OCI-LY7 (cell line): Measurements from ENCODE around the gene PREPL. TPM values are rescaled to one million over a fixed set of nuclear protein-coding genes. Genes with fewer than 3 reads are reported as not detected.

Experiments
- BruUV-seq: library from RNA; stranded (reverse); fragments of 400-500 nt; replicated peaks from 2 replicates; lab custom pipeline; 2021; lab: Mats Ljungman, UMichigan
- CTCF ChIA-PET: fragments of 300-600 bp; sonication (Branson Sonifier 250); formaldehyde crosslinking; loops from one replicate; lab custom pipeline; 2022; ENCODE audit warnings: antibody characterized with exemption; ENCODE audit not compliant: unreplicated experiment; lab: Charles Lee
- POLR2A ChIA-PET: fragments of 300-600 bp; sonication (Branson Sonifier 250); formaldehyde crosslinking; loops from one replicate; lab custom pipeline; 2022; ENCODE audit warnings: antibody characterized with exemption; lab: Charles Lee
- DNase-seq: peaks from one replicate; pipeline ENCODE4 v3.0.0-alpha.2; 2015; ENCODE audit warnings: low spot score
- H2AFZ ChIP-seq: fragments of 200-600 bp; sonication (generic), shearing (Covaris generic); 2 replicates; pipeline ENCODE4 v1.6.1; 2014; ENCODE audit warnings: mild to moderate bottlenecking, antibody characterized with exemption, low read length, moderate library complexity
- H3K27ac ChIP-seq: fragments of 200-600 bp; sonication (generic); 2 replicates; pipeline ENCODE4 v1.5.1; 2014; ENCODE audit warnings: mixed run types, low read depth, mild to moderate bottlenecking, moderate library complexity, low read length, inconsistent platforms; ENCODE audit not compliant: poor library complexity, severe bottlenecking
- H3K36me3 ChIP-seq: fragments of 200-600 bp; sonication (generic); 2 replicates; pipeline ENCODE4 v1.6.1; 2014; ENCODE audit warnings: mild to moderate bottlenecking, antibody characterized with exemption, low read length, moderate library complexity, mixed read lengths; ENCODE audit not compliant: insufficient read depth
- H3K4me1 ChIP-seq: fragments of 200-600 bp; sonication (generic); 2 replicates; pipeline ENCODE4 v1.5.1; 2014; ENCODE audit warnings: mild to moderate bottlenecking, low read length; ENCODE audit not compliant: insufficient read depth, poor library complexity, severe bottlenecking
- H3K4me2 ChIP-seq: fragments of 200-600 bp; sonication (generic); 2 replicates; pipeline ENCODE4 v1.6.1; 2014; ENCODE audit warnings: mild to moderate bottlenecking, low read length
- H3K4me3 ChIP-seq: fragments of 200-600 bp; sonication (generic); 2 replicates; pipeline ENCODE4 v1.5.1; 2014; ENCODE audit warnings: mild to moderate bottlenecking, low read depth, low read length; ENCODE audit not compliant: poor library complexity, severe bottlenecking
- H3K79me2 ChIP-seq: fragments of 200-600 bp; sonication (generic); 2 replicates; pipeline ENCODE4 v1.6.1; 2016; ENCODE audit warnings: low read depth, mild to moderate bottlenecking, low read length, moderate library complexity, mixed read lengths; ENCODE audit not compliant: insufficient read depth
- H3K9me2 ChIP-seq: fragments of 200-600 bp; sonication (generic); 2 replicates; pipeline ENCODE4 v1.6.1; 2016; ENCODE audit warnings: mild to moderate bottlenecking, low read length, mixed read lengths; ENCODE audit not compliant: insufficient read depth
- H3K9me3 ChIP-seq: fragments of 200-600 bp; sonication (generic); 2 replicates; pipeline ENCODE4 v1.6.1; 2014; ENCODE audit warnings: mild to moderate bottlenecking, mixed run types, low read length, mixed read lengths
- H4K20me1 ChIP-seq: fragments of 200-600 bp; sonication (generic); 2 replicates; pipeline ENCODE4 v1.6.1; 2014; ENCODE audit warnings: mild to moderate bottlenecking, antibody characterized with exemption, low read length, moderate library complexity, mixed read lengths; ENCODE audit not compliant: insufficient read depth
- EZH2phosphoT487 ChIP-seq: fragments of 200-600 bp; sonication (generic); IDR thresholded peaks from 2 replicates; pipeline ENCODE4 v1.6.1; 2018; ENCODE audit warnings: low read depth, borderline replicate concordance, mild to moderate bottlenecking, mixed run types, antibody characterized with exemption, low read length, moderate library complexity, mixed read lengths
- intact Hi-C: fragments of 100-400 bp; cut with micrococcal nuclease; formaldehyde crosslinking; loops from one replicate; pipeline ENCODE4 v1.10.0; 2022; ENCODE audit not compliant: unreplicated experiment
- total RNA-seq, 2 experiments: library from RNA; depleted of rRNA in 1 of 2; stranded (reverse); fragments of >200 nt in 1 of 2; shearing (Covaris generic) in 1 of 2; gene quantifications; 2 replicates each; pipeline ENCODE4 v1.2.3, GENCODE V29; 2014 to 2022
- TF ChIP-seq, protein P1 (sequence below): fragments of 200-600 bp; sonication (generic); conservative IDR thresholded peaks from 2 replicates; pipeline ENCODE4 v1.5.1; 2014; ENCODE audit warnings: mild to moderate bottlenecking, antibody characterized with exemption, low read length, moderate library complexity, mixed read lengths

PREPL gene
- total RNA-seq, 2 experiments from 2014 or later = 27.5 to 40.6 TPM

- POLR2A ChIA-PET = no interaction called here
- H4K20me1 ChIP-seq = no peaks in the 10 kb centered on the region
- no peak for TF ChIP-seq EZH2phosphoT487
- TF ChIP-seq, protein P1, sequence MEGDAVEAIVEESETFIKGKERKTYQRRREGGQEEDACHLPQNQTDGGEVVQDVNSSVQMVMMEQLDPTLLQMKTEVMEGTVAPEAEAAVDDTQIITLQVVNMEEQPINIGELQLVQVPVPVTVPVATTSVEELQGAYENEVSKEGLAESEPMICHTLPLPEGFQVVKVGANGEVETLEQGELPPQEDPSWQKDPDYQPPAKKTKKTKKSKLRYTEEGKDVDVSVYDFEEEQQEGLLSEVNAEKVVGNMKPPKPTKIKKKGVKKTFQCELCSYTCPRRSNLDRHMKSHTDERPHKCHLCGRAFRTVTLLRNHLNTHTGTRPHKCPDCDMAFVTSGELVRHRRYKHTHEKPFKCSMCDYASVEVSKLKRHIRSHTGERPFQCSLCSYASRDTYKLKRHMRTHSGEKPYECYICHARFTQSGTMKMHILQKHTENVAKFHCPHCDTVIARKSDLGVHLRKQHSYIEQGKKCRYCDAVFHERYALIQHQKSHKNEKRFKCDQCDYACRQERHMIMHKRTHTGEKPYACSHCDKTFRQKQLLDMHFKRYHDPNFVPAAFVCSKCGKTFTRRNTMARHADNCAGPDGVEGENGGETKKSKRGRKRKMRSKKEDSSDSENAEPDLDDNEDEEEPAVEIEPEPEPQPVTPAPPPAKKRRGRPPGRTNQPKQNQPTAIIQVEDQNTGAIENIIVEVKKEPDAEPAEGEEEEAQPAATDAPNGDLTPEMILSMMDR = no peak
- H3K36me3 ChIP-seq = peaks cover 67% of the 10 kb centered on the region
- no peak overlapping the region for H3K4me3 ChIP-seq
- no peaks in the 10 kb centered on the region for H3K9me3 ChIP-seq
- CTCF ChIA-PET = no interaction called here
- H3K4me2 ChIP-seq = no peak overlapping the region
- no peaks in the 10 kb centered on the region for H3K4me1 ChIP-seq
- DNase-seq = no peak
- no peaks in the 10 kb centered on the region for H3K9me2 ChIP-seq
- H3K27ac ChIP-seq = no peak overlapping the region
- BruUV-seq = no TSS peak
- intact Hi-C loops = no loop called here
- no peak overlapping the region for H2AFZ ChIP-seq
- no peaks in the 10 kb centered on the region for H3K79me2 ChIP-seq
These were observed 35.4 kb downstream of the PREPL start for GRCh38 chr2:44325897-44326296.

GRCh38 chr2:44324971-44325426, 36.3 kb downstream of the PREPL start:
- Histone ChIP-seq H3K9me3 (no peaks in the 10 kb centered on the region), H3K27ac (no peak overlapping the region), H3K79me2 (no peaks in the 10 kb centered on the region), H3K4me2 (no peak overlapping the region), H3K36me3 (peaks cover 68% of the 10 kb centered on the region), H3K4me3 (no peak overlapping the region), H3K9me2 (no peaks in the 10 kb centered on the region), H4K20me1 (no peaks in the 10 kb centered on the region), H2AFZ (no peak overlapping the region), H3K4me1 (no peaks in the 10 kb centered on the region)
- DNase-seq = no peak
- BruUV-seq = no TSS peak
- CTCF ChIA-PET = no interaction called here
- POLR2A ChIA-PET = no interaction called here
- intact Hi-C loops = no loop called here
- TF ChIP-seq, protein P1 = no peak
- no peak for TF ChIP-seq EZH2phosphoT487

GRCh38 chr2:44321360-44321759, 39.9 kb downstream of the PREPL start:
- no peak for TF ChIP-seq EZH2phosphoT487
- TF ChIP-seq, protein P1 = no peak
- ChIA-PET POLR2A (no interaction called here), CTCF (no interaction called here)
- Histone ChIP-seq H3K4me2 (no peak overlapping the region), H3K4me1 (no peaks in the 10 kb centered on the region), H3K4me3 (no peak overlapping the region), H3K9me2 (no peaks in the 10 kb centered on the region), H3K9me3 (no peaks in the 10 kb centered on the region), H3K27ac (no peak overlapping the region), H2AFZ (no peak overlapping the region), H4K20me1 (no peaks in the 10 kb centered on the region), H3K79me2 (no peaks in the 10 kb centered on the region), H3K36me3 (peaks cover 50% of the 10 kb centered on the region)
- no peak for DNase-seq
- intact Hi-C loops = no loop called here
- BruUV-seq = no TSS peak
